PC-9 (cell line): ENCODE measurements around the gene FCSK. TPM values are rescaled to one million over a fixed set of nuclear protein-coding genes. Genes with fewer than 3 reads are reported as not detected.

ENCODE experiments used
- BruUV-seq: library from RNA; stranded (reverse); fragments of 400-500 nt; replicated peaks from 2 replicates; lab custom pipeline; 2021; lab: Mats Ljungman, UMichigan
- CTCF ChIA-PET: fragments of 300-600 bp; sonication (Branson Sonifier 250); formaldehyde crosslinking; loops from one replicate; lab custom pipeline; 2022; ENCODE audit warnings: antibody characterized with exemption; lab: Charles Lee
- POLR2A ChIA-PET: fragments of 300-600 bp; sonication (Branson Sonifier 250); formaldehyde crosslinking; loops from one replicate; lab custom pipeline; 2022; ENCODE audit warnings: antibody characterized with exemption; ENCODE audit not compliant: unreplicated experiment; lab: Charles Lee
- DNase-seq, 2 experiments: peaks; one replicate each; pipeline versions ENCODE4 v3.0.0 to v3.0.0-alpha.2; 2015 to 2022; ENCODE audit warnings: mixed read lengths in 1 of 2
- H2AFZ ChIP-seq: fragments of 200-600 bp; sonication (generic); 2 replicates; pipeline ENCODE4 v1.8.1; 2017; ENCODE audit warnings: antibody characterized with exemption
- H3F3A ChIP-seq: fragments of 200-600 bp; sonication (generic); 2 replicates; pipeline ENCODE4 v1.8.1; 2017; ENCODE audit warnings: antibody characterized with exemption, mild to moderate bottlenecking, low read depth; ENCODE audit not compliant: insufficient read depth
- H3K27ac ChIP-seq: fragments of 200-600 bp; sonication (generic); 2 replicates; pipeline ENCODE4 v1.6.1; 2016; ENCODE audit warnings: mixed run types
- H3K27me3 ChIP-seq: fragments of 200-600 bp; sonication (generic); 2 replicates; pipeline ENCODE4 v1.6.1; 2016; ENCODE audit warnings: low read depth, mixed run types; ENCODE audit not compliant: insufficient read depth
- H3K36me3 ChIP-seq: fragments of 200-600 bp; sonication (generic); 2 replicates; pipeline ENCODE4 v1.6.1; 2016; ENCODE audit warnings: low read depth, mixed run types
- H3K4me1 ChIP-seq: fragments of 200-600 bp; sonication (generic); replicated peaks from 2 replicates; pipeline ENCODE4 v1.6.1; 2016; ENCODE audit warnings: mixed run types; ENCODE audit not compliant: insufficient read depth
- H3K4me2 ChIP-seq: fragments of 200-600 bp; sonication (generic); 2 replicates; pipeline ENCODE4 v1.6.1; 2017; ENCODE audit warnings: mixed run types
- H3K4me3 ChIP-seq: fragments of 200-600 bp; sonication (generic); 2 replicates; pipeline ENCODE4 v1.6.1; 2016; ENCODE audit warnings: mixed run types
- H3K79me2 ChIP-seq: fragments of 200-600 bp; sonication (generic); 2 replicates; pipeline ENCODE4 v1.6.1; 2017; ENCODE audit warnings: low read depth, mixed run types
- H3K9me2 ChIP-seq: fragments of 200-600 bp; sonication (generic); 2 replicates; pipeline ENCODE4 v1.8.1; 2017; ENCODE audit warnings: mild to moderate bottlenecking; ENCODE audit not compliant: insufficient read depth
- H3K9me3 ChIP-seq: fragments of 200-600 bp; sonication (generic); 2 replicates; pipeline ENCODE4 v1.8.1; 2016; ENCODE audit warnings: low read depth; ENCODE audit not compliant: insufficient read depth
- H4K20me1 ChIP-seq: fragments of 200-600 bp; sonication (generic); 2 replicates; pipeline ENCODE4 v1.8.1; 2017; ENCODE audit not compliant: insufficient read depth
- EZH2 ChIP-seq: fragments of 200-600 bp; sonication (generic); IDR thresholded peaks from 2 replicates; pipeline ENCODE4 v1.8.0; 2017; ENCODE audit warnings: antibody characterized with exemption, low read depth
- intact Hi-C: fragments of 100-400 bp; cut with micrococcal nuclease; formaldehyde crosslinking; loops from one replicate; pipeline ENCODE4 v1.10.0; 2022; ENCODE audit not compliant: unreplicated experiment
- total RNA-seq: library from RNA; stranded (reverse); gene quantifications from 2 replicates; pipeline ENCODE4 v1.2.3, GENCODE V29; 2021
- TF ChIP-seq, protein P1 (sequence below): fragments of 200-600 bp; sonication (generic); conservative IDR thresholded peaks from 2 replicates; pipeline ENCODE4 v1.6.1; 2017; ENCODE audit warnings: mixed run types, antibody characterized with exemption, mild to moderate bottlenecking, moderate library complexity

The FCSK gene
- total RNA-seq, 1 experiment from 2014 or later, result 17.0 TPM

DNA sequence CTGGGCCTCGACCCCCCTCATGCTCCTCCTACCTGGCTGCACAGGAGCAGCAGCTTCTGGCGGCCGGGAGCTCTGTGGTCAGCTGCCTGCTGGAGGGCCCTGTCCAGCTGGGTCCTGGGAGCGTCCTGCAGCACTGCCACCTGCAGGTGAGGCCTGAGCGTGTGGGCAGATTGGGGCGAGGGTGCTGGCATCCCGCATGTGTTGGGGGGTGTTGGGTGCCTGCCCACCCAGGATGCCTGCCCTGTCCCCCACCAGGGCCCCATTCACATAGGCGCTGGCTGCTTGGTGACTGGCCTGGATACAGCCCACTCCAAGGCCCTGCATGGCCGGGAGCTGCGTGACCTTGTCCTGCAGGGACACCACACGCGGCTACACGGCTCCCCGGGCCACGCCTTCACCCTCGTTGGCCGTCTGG is 16.5 kb downstream of the FCSK start:
- Histone ChIP-seq H3K4me1 (peaks cover 12% of the 10 kb centered on the region), H3K79me2 (no peaks in the 10 kb centered on the region), H2AFZ (no peak overlapping the region), H3K27me3 (no peaks in the 10 kb centered on the region), H4K20me1 (no peaks in the 10 kb centered on the region), H3K27ac (no peak overlapping the region), H3F3A (peaks cover 3% of the 10 kb centered on the region; the same call in 1 of the 2 replicates), H3K4me3 (no peak overlapping the region), H3K4me2 (no peak overlapping the region), H3K36me3 (no peaks in the 10 kb centered on the region), H3K9me3 (no peaks in the 10 kb centered on the region), H3K9me2 (no peaks in the 10 kb centered on the region)
- ChIA-PET CTCF (interaction anchor here (0.6 kb wide), 1 partner anchor 101 kb away, joined by 4 read pairs; no protein-coding TSS in a partner anchor), POLR2A (interaction anchor here (0.6 kb wide), 1 partner anchor 89 kb away, joined by 8 read pairs; no protein-coding TSS in a partner anchor)
- intact Hi-C loops, result loop anchor here (5.0 kb wide), 1 partner anchor 74 kb away; no protein-coding TSS in a partner anchor
- DNase-seq, result peak in 1 of 2 experiments; percentile 37
- TF ChIP-seq, protein P1, sequence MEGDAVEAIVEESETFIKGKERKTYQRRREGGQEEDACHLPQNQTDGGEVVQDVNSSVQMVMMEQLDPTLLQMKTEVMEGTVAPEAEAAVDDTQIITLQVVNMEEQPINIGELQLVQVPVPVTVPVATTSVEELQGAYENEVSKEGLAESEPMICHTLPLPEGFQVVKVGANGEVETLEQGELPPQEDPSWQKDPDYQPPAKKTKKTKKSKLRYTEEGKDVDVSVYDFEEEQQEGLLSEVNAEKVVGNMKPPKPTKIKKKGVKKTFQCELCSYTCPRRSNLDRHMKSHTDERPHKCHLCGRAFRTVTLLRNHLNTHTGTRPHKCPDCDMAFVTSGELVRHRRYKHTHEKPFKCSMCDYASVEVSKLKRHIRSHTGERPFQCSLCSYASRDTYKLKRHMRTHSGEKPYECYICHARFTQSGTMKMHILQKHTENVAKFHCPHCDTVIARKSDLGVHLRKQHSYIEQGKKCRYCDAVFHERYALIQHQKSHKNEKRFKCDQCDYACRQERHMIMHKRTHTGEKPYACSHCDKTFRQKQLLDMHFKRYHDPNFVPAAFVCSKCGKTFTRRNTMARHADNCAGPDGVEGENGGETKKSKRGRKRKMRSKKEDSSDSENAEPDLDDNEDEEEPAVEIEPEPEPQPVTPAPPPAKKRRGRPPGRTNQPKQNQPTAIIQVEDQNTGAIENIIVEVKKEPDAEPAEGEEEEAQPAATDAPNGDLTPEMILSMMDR, result peak; percentile 58
- TF ChIP-seq EZH2, result no peak
- no TSS peak for BruUV-seq

DNA sequence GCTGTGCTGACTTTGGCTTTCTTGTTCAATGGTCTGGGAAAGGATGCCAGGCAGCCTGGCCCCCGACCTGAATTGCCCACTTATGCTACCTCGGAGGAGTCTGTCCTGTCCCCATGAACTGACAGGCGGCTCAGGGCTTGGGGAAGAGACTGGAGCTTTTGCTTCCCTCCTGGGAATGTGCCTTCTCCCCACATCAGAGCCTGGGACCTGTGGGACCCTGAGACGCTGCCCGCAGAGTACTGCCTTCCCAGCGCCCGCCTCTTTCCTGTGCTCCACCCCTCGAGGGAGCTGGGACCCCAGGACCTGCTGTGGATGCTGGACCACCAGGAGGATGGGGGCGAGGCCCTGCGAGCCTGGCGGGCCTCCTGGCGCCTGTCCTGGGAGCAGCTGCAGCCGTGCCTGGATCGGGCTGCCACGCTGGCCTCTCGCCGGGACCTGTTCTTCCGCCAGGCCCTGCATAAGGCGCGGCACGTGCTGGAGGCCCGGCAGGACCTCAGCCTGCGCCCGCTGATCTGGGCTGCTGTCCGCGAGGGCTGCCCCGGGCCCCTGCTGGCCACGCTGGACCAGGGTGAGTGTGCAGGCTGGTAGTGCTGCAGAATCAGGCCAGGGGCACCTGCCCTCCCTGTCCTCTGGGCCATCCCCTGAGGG is 18.5 kb downstream of the FCSK start:
- no peaks in the 10 kb centered on the region for H3K36me3 ChIP-seq
- no peak overlapping the region for H3K4me2 ChIP-seq
- H3K4me3 ChIP-seq, result no peak overlapping the region
- CTCF ChIA-PET, result interaction anchor here (0.5 kb wide), 1 partner anchor 180 kb away, joined by 12 read pairs; no protein-coding TSS in a partner anchor
- H2AFZ ChIP-seq, result no peak overlapping the region
- H3K4me1 ChIP-seq, result peaks cover 30% of the 10 kb centered on the region
- DNase-seq, result no peak
- intact Hi-C loops, result loop anchor here (5.0 kb wide), 1 partner anchor 76 kb away; no protein-coding TSS in a partner anchor
- H4K20me1 ChIP-seq, result no peaks in the 10 kb centered on the region
- peaks cover 17% of the 10 kb centered on the region for H3F3A ChIP-seq
- H3K27me3 ChIP-seq, result no peaks in the 10 kb centered on the region
- H3K79me2 ChIP-seq, result no peaks in the 10 kb centered on the region
- no peaks in the 10 kb centered on the region for H3K9me3 ChIP-seq
- no peaks in the 10 kb centered on the region for H3K9me2 ChIP-seq
- POLR2A ChIA-PET, result no interaction called here
- no peak overlapping the region for H3K27ac ChIP-seq
- BruUV-seq, result no TSS peak
- TF ChIP-seq, protein P1, result no peak
- TF ChIP-seq EZH2, result no peak

DNA sequence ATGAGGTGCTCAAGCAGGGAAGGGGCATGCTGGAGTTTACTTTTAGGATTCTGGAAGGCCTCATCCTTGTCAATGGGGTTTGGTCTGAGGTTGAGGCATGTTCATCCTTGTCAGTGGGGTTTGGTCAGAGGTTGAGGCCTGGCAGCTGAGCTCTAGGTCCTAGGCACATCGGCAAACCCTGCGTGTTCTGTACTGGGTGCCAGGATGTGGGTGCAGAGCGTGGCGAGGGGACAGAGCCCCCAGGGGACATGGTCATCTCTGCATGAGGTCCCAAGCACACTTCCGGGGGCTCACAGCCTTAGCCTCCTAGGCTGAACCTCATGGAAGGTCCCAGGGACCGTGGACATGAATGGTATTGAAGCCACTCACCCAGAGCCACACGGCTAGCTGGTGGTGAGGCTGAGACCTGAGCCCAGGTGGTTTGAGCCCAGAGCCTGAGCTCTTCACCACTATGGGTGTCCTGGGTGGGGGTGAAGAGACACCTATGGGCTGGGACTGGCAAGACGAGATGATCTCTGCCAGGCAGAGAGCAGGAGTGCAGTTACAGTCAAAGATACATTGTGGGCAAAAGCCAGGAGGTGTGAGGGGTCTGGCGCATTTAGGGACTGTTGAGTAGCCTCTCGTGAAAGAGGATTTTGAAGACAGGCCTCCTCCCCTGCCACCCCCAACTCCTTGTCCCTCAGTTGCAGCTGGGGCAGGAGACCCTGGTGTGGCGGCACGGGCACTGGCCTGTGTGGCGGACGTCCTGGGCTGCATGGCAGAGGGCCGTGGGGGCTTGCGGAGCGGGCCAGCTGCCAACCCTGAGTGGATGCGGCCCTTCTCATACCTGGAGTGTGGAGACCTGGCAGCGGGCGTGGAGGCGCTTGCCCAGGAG is 19.3 kb downstream of the FCSK start:
- POLR2A ChIA-PET, result no interaction called here
- peaks cover 30% of the 10 kb centered on the region for H3K4me1 ChIP-seq
- DNase-seq, result no peak
- intact Hi-C loops, result loop anchor here (5.0 kb wide), 1 partner anchor 76 kb away; no protein-coding TSS in a partner anchor
- no peak overlapping the region for H2AFZ ChIP-seq
- H3K9me3 ChIP-seq, result no peaks in the 10 kb centered on the region
- no peaks in the 10 kb centered on the region for H3K27me3 ChIP-seq
- no peak overlapping the region for H3K4me2 ChIP-seq
- BruUV-seq, result no TSS peak
- no peaks in the 10 kb centered on the region for H3K36me3 ChIP-seq
- H3K79me2 ChIP-seq, result no peaks in the 10 kb centered on the region
- TF ChIP-seq, protein P1, result no peak
- TF ChIP-seq EZH2, result no peak
- H3F3A ChIP-seq, result peaks cover 17% of the 10 kb centered on the region
- no peak overlapping the region for H3K27ac ChIP-seq
- H4K20me1 ChIP-seq, result no peaks in the 10 kb centered on the region
- no peak overlapping the region for H3K4me3 ChIP-seq
- CTCF ChIA-PET, result interaction anchor here (0.5 kb wide), 1 partner anchor 179 kb away, joined by 12 read pairs; no protein-coding TSS in a partner anchor
- no peaks in the 10 kb centered on the region for H3K9me2 ChIP-seq
